ENCODE results near the gene AARSD1.

GRCh38 chr17:42980274-42980765 lies 16.1 kb upstream of the AARSD1 start, which contains the start of gene RUNDC1:
- TF ChIP-seq CTCF (IDR thresholded peaks at IDR 0.05) (no peak), EP300 (IDR thresholded peaks at IDR 0.05) (no peak), POLR2A (IDR thresholded peaks at IDR 0.05) (peak in 2 of 4 donors; percentile 74 to 78)

All from upper lobe of left lung (tissue), 4 donors.